ENCODE data around the gene PHETA1.
A peak's percentile ranks its signal among the peaks of the same experiment; 100 is the strongest.

PHETA1 gene, protein sequence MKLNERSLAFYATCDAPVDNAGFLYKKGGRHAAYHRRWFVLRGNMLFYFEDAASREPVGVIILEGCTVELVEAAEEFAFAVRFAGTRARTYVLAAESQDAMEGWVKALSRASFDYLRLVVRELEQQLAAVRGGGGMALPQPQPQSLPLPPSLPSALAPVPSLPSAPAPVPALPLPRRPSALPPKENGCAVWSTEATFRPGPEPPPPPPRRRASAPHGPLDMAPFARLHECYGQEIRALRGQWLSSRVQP

DNA sequence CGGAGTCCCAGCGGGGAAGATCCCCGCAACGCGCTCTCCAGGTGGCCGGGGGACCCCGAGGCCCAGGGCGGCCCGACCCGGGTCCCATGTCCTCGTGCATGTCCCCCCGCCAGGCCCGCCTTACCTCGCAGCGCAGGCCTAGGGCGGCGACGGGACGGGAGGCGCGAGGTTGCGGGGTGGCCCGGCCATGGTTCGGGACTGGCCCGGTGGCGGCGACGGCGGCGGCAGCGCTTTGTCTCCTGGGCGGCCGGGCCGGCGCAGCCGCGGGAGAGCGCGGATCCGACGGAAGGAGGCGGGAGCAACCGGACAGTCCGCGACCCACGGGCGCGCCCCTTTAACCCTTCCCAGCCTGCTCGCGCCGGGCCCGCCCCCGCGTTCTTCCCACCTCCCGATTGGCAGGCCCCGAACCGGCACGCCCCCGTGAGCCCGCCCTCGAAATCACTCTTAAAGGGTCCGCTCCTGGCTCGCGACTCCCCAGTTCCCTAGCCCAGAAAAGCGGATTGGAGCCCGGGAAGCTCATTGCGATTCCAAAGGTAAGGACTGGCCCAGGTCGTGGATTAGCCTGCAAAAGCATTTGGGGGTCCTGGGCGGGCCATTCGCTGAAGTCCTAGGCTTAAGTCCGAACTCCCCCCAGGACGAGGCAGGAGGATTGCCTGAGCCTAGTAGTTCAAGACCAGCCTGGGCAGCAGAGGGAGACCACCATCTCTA, at the start of gene PHETA1:
TSS of gene PHETA1 (minus strand) at position 308 of the 708 bp plus-strand sequence. CDS start 5,668 bp downstream, outside the sequence.
- peak; percentile 91 for DNase-seq (ENCODE audit: low spot score)

DNA sequence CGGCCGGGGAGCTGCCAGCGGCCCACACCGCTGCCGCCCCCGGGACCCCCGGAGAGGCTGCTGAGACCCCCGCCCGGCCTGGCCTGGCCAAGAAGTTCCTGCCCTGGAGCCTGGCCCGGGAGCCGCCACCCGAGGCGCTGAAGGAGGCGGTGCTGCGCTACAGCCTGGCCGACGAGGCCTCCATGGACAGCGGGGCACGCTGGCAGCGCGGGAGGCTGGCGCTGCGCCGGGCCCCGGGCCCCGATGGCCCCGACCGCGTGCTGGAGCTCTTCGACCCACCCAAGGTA, 49.6 kb upstream of the PHETA1 start:
- no peak for DNase-seq (ENCODE audit: low spot score)

DNA sequence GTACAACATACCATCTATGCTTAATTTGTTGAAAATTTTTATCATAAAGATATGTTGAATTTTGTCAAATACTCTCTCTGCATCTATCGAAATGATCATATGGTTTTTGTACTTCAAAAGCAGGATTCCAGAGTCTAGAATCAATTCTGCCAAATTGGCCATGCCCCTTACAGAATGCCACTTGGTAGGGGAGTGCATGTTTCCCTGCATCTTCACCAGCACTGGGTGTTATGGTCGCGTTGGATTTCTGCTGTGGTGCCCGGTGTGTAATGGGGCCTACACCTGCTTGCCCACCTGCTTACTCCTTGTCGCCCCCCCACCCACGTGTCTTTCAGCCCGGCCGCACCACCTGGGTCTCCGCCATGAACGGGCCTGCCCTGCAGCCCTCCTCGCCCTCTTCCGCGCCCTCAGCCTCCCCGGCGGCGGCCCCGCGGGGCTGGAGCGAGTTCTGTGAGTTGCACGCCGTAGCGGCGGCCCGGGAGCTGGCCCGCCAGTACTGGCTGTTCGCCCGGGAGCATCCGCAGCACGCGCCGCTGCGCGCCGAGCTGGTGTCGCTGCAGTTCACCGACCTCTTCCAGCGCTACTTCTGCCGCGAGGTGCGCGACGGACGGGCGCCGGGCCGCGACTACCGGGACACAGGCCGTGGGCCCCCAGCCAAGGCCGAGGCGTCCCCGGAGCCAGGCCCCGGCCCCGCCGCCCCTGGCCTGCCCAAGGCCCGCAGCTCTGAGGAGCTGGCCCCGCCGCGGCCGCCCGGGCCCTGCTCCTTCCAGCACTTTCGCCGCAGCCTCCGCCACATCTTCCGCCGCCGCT, 49.1 kb upstream of the PHETA1 start:
- no peak for DNase-seq (ENCODE audit: low spot score)

DNA sequence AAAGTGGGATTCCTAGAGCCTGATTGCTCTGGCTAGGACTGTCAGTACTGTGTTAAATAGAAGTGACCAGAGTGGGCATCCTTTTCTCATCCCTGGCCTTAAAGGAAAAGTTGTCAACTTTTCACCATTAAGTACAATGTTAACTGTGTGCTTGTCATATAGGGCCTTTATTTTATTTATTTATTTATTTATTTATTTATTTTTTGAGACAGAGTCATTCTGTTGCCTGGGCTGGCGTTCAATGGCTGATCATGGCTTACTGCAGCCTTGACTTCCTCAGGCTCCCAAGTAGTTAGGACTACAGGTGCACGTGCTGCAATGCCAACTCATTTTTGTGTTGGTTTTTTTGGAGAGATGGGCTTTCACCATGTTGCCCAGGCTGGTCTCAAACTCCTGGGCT, 48.4 kb upstream of the PHETA1 start:
- DNase-seq (ENCODE audit: low spot score): no peak

DNA sequence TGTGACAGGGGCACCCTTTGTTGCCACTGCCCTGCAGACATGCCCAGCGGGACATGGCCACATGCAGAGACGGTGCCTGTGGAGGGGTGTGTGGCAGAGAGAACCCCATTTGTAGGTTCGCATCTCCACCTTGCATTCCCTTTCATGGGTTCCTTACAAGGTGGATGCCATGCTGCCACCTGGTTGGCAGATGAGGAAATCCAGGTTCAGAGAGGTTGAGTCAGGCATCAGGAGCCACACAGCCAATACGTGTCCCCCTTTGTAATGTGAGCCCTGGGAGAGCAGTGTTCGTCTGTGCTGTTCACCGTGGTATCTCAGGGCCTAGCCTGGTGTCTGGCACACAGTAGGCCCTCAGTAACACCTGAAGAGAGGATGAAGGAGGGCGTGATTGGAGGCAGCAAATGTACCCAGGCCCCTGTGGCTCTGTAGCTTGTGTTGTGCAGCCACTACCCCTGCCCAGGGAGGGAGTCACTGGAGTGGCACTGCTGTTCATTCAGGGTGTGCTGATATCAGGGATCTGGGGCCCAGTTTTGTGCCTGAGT, 45.9 kb upstream of the PHETA1 start:
- DNase-seq (ENCODE audit: low spot score): no peak

DNA sequence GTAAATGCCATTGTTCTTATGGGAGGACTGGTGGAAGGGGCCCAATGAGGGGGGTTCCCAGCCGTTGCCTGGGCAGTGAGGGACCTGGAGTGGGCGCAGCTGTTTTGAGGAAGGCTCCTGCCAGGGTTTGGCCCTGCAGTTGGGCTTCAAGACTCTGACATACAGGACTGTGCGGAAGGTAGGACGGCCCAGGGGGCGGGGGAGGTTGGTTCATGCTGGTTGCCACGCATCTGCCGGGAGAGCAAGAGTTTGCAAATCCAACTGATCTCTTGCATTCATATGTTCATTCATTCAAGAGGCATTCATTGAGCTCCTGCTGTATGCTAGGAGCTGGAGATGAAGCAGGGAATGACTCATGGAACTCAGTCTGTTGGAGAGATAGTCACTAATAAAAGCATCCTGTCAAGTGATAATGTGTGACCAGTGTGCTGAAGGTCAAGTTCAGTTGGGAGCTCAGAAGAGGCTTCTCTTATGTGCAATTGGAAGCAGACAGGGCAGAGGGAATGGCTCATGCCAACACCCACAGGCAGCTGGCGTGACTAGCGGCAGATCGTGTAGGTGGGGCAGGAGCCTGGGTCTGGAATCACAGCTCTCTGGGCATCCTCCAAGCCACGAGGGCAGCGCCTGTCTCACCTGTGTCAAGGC, 44.7 kb upstream of the PHETA1 start:
- peak; percentile 88 for DNase-seq (ENCODE audit: low spot score)

DNA sequence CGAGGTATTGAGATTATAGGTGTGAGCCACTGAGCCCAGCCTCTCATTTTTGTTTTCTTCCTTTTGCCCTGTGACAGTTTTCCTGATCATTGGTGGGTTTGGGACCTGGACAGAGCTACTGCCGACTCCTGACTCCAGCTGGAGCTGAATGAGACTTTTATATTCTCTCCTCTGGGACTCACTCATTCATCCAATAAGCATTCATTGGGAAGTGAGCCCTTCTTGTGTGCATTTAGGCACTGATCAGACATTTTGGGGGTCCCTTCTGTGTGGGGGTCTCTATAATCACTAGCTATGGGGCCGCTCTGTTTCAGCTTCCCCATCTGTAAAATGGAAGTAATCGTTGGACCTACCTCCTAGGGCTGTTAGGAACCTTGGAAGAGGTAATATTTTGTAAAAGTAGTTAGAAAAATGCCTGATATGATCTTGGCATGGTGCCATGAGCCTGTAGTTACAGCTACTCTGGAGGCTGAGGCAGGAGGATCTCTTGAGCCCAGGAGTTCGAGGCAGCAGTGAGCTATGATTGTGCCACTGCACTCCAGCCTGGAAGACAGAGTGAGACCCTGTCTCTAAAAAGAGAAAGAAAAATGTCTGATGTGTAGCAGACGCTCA, 44.0 kb upstream of the PHETA1 start:
- no peak for DNase-seq (ENCODE audit: low spot score)

DNA sequence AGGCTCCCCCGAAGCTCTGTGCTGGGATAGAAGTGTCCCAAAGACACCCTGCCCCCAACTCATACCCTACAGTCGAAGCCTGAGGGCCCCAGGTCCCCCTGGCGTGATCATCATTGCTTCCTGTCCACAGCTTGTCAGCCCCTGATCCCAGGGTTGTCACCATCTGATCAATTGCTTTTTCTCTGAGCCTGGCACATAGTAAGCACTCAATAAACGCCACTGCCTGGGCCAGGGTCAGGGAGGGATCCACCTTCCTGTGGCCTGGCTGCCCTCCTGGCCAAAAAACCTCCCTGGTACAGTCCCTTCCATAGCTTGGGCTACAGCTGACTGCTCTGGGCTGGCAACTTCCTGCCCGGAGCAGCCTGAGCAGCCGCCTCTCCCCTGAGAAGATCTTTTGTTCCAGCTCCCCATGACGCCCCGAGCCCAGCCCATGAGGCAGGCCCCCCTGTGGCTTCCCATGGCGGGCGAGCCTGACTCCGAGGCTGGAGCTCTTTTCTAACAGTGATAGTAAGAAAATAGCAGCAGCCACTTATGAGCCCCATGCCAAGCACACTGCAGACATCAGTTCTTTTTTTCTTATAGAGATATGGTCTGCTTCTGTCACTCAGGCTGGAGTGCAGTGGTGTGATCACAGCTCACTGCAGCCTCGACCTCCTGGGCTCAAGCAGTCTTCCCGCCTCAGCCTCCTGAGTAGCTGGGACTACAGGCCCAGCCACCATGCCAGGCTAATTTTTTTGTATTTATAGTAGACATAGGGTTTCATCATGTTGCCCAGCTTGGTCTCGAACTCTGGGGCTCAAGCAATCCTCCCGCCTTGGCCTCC, 43.3 kb upstream of the PHETA1 start:
- DNase-seq (ENCODE audit: low spot score): no peak

DNA sequence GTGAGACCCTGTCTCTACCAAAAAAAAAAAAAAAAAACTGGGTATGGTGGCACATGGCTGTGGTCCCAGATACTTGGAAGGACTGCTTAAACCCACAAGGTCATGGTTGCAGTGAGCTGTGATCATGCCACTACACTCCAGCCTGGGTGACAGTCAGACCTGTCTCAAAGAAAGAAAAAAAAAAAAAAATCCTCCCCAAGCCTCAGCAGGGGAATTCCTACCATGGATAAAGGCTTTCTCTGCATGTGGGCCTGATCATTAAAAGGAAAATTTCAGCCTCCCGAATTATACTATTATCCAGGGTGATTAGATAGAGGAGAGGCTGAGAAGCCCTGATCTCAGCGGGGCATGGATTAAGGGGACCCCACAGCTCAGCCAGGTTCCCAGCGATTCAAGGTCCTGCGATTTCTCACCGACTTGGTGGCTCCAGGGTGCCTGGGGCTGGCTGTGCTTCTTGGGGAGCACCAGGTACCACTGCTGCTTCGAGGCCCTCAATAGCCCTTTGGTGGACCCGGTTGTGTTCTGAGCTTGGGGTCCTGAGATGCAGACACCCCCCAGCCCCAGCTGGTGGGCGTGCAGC, 42.4 kb upstream of the PHETA1 start:
- DNase-seq (ENCODE audit: low spot score): no peak

DNA sequence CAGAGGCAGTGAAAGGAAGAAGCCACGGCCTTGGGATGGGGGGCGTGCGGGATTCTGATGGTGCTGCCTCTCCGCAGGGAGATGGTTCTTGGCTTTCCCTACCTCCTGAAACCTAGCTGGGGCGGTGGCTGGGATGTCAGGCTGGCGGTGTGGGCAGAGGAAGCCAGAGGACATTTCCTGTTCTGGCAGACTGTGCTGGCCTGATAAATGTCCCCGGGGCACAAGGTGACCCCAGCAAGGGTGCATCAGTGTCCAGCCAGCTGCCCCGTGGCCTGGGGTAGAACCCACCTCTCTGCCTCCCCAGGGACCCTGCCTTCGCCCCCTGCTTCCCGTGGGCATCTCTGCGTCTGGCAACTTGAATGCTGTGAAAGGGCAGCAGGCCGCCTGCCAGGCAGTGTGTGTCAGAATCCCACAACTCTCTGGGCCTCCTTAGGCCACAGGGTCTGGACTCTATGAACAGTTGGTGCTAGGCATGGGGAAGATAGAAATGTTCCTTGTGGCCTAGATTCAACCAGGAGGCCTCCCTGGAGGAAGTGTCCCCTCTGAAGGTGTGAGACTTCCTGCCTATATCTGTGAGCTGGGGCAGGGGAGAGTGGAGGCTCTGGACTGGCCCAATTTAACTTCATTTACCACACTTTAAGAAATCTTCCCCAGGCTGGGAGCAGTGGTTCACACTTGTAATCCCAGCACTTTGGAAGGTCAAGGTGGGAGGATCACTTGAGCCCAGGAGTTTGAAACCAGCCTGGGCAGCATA, 41.7 kb upstream of the PHETA1 start:
- no peak for DNase-seq (ENCODE audit: low spot score)

DNA sequence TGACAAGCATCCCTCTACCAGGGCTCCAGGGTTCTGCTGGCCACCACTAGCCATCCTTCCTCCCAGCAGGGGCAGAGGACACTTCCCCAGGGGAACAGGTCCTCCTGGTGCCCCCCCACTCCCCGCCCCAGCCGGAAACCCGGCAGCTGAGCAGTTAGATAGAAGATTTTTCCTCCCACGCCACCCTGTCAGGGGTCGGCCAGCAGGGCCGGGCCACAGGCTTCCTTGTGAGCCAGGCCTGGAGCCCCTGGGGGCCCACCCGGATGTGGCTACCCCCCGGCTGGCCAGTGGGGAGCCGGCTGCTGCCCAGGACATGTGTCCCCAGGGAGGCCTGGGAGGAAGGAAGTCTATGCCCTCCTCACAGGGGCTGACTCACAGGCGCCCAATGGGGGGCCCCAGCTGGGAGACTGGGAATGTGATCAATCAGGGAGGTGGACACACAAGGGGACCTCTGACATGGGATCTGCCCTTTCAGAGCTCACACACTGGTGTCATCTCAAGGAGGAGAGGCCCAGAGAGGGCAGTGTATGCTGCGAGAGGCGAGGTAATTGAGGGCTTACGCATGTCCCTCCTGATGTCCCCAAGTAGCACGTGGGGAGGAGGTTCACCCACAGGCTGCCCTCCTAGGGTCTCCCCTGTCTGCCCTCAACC, 41.0 kb upstream of the PHETA1 start:
- DNase-seq (ENCODE audit: low spot score): peak; percentile 92

DNA sequence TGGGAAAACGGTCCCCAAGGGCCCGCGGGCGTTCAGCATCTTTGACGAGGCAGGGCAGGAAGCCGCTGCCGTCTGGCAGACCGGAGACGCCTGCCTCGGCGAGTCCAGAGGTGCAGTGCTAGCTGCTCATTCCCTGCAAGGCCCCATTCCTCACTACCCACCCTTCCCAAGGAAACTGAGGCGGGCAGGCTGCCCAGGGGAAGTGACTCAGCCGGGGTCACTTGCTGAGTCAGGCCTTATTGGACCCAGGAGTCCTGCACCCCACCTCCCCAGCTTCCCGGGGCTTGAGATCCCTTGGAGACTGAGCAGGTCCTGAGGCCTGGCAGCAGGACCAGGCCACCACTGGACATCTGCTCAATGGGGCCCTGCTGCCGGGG, 40.5 kb upstream of the PHETA1 start:
- DNase-seq (ENCODE audit: low spot score): peak; percentile 81

DNA sequence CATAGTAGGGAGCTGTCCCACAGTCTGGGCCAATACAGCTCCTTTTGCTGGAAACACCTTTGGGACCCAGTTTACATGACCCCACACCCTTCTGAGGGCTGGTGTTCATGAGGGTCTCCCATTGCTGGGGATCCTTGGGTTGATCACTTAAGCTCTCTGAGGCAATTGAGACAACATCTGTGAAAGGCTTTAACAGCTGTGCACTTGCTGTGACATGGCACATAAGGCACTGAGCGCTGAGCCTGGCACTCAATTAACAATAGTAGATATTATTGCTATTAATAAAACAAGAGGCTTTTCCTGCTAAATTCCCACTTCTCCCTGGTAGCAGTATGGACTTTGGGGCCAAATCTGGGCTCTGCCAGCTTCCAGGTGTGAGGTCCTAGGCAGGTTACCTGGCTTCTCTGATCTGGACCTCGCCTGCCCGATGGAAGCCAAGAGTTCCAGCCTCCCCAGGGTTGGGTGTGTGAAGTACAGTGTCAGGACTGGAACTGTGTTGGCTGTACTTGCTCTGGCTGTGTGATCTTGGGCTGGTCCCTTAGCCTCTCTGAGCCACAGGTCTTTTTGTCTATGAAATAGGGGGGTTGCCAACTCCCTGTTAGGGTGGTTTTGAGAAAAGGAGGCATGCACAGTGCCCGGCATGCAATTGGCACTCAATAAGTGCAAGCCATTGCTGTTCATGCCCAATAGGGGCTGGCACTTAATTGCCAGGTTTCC, 39.9 kb upstream of the PHETA1 start:
- peak; percentile 46 for DNase-seq (ENCODE audit: low spot score)

DNA sequence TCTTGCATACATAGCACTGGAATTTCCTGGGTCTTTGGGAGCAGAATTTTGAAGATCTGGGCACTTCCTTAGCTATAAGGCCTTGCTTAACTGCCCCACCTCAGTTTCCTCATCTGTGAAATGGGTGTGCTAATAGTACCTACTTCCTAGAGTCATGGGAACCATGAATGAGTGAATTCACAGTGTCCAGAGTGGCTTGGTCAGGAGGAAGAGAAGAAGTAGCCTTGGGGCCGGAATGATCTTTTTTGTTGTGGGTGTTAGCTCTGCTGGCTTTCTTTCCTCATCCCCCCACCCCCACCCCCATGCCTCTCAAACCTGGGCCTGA, 39.2 kb upstream of the PHETA1 start:
- peak; percentile 66 for DNase-seq (ENCODE audit: low spot score)

DNA sequence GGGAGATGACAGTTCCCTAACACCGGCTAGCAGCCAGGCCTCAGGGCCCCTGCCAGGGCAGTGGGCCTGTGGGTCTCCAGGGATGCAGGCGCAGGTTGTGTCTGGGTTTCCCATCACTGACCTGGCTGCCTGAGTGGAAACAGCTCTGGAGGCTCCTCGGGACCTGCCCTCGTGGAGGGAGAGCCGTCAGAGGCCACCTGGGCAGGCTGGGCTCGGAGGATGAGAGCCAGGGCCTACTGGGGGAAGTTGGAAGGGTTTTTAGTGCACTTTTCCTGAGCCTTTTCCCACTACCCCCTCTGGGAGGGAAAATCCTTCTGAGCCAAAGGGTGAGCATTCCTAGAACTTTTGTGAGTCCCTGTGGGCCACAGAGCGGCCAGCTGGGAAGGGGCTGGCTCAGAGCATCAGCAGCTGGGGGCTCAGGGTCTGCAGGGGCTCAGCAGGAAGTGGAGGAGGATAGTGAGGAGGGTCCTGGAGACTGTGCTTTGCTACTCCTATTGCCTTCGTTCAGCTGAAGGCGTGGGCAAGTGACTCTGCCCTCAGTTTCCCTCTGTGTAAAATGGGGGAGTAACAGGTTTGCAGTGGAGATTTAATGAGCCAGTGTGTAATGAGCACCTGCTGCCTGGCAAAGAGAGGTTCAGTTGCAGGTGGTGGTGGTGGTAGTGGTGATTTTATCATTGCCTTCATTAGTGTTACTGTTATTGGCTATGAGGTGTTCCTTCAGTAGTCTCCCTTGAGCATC, 38.7 kb upstream of the PHETA1 start:
- no peak for DNase-seq (ENCODE audit: low spot score)

DNA sequence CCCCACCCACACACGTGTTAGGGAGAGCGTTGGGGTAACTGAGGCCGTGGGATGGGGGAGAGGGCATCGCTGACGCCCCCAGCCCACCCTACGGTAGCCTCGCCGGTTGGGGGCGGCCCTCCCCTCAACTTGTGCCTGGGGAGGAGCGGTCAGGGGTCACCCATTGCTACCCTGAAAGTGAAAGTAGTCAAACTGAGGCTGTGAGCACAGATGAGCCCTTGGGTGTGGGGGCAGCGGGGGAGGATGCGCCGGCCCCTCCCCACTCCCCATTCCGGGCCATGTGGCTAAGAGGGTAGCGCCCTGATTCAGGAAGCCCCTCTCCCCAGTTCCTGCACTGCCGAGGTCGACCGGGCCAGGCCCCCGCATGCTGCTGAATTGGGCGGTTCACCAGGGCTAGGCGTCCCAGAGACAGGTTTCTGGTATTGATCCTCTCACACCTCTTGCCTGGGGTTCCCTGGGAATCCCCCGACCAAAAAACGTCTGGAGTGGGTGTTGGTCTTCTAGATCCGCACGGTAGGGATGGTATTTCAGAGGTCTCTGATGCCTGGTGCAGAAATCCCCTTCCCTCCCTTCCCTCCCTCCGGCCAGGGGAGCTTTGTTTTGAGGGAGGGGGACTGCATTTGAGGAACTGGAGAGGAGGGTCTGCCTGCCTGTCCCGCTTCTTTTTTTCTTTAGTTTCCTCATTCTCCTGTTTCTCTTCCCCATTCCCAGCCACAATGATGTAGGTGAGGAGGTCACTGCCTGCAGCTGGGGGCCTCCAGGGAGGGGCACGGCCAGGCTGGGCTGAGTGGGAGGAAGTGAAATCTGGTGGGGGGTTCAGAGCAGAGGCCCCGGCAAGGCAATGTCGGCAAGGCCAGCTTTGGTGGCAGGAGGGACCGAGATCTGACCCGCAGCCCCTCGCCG, 37.8 kb upstream of the PHETA1 start:
- DNase-seq (ENCODE audit: low spot score): no peak

DNA sequence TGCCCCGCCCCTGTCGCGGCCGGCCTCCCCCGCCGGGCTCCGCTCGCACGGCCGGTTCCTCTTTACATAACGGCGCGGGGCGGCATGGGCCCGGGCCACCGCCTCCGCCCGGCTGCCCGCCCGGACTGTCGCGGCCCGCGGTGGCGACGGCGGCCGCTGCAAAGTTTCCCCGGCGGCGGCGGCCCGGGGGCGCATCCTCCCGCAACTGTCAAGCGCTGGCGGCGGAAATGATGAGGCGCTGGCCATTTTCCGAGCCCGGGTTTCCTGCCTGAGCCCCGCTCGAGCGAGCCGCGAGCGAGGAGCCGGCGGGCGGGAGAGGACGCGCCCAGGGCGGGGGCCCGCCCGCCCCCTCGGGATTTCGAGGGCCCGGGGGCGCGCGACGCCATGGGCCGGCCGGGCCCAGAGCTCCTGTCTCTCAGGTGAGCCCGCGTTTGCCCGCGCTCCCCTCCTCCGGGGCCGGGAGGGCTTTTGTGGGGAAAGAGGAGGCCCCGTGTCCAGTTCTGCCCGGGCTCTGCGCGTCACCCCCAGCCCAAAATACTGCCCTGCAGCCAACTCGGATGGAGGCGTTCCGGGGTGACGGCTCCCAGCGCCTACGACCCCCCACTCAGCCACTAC, 37.1 kb upstream of the PHETA1 start, which contains the start of gene SH2B3:
TSS of gene SH2B3 (plus strand) at position 65 of the 615 bp plus-strand sequence. CDS start 12,223 bp downstream, outside the sequence.
- DNase-seq (ENCODE audit: low spot score): no peak
